ENCODE data around the gene JAK1. TPM values are rescaled to one million over a fixed set of nuclear protein-coding genes. Genes with fewer than 3 reads are reported as not detected.
A peak's percentile ranks its signal among the peaks of the same experiment; 100 is the strongest.

JAK1 gene
- total RNA-seq, 4 donors from 2014 or later = 121 to 241 (median 165) TPM

GRCh38 chr1:64861611-64862010 lies 104.7 kb downstream of the JAK1 start:
- Histone ChIP-seq H3K36me3 (peaks cover 0 to 67% of the 10 kb centered on the region in 2 donors), H3K27me3 (no peaks in the 10 kb centered on the region), H3K27ac (no peak overlapping the region), H3K9me3 (no peaks in the 10 kb centered on the region), H3K4me3 (no peak overlapping the region), H3K4me1 (peaks cover 10 to 13% of the 10 kb centered on the region in 2 donors)
- TF ChIP-seq POLR2A (IDR thresholded peaks at IDR 0.05) (no peak), CTCF (IDR thresholded peaks at IDR 0.05 in 4 of 5, conservative IDR thresholded peaks at IDR 0.05 in 1 of 5) (peak; percentile 9 to 39 (median 11))
- intact Hi-C loops (cut with DNase I; ENCODE audit: low total_unique reads) = loop anchor here (5.0 kb wide), 1 partner anchor 106 kb away; the partner anchor contains the start of gene JAK1
- peak; percentile 37 to 65 for ATAC-seq
- DNase-seq = no peak
- in situ Hi-C loops (cut with MboI; ENCODE audit: low sequenced_read_pairs in 4 of 4) = loop anchor here (10.0 to 25.0 kb wide), 6 partner anchors 103 to 551 kb away; partner anchors contain the start of genes JAK1 (in 1 of the 4), LEPR (in 1 of the 4) and LEPROT (in 1 of the 4)

GRCh38 chr1:64857347-64857746 lies 109.0 kb downstream of the JAK1 start:
- no peak overlapping the region for H3K4me3 ChIP-seq
- in situ Hi-C loops (cut with MboI; ENCODE audit: low sequenced_read_pairs in 4 of 4) = loop anchor here (25.0 kb wide), 4 partner anchors 180 to 555 kb away; partner anchors contain the start of genes LEPR (in 1 of the 4) and LEPROT (in 1 of the 4)

GRCh38 chr1:64856553-64856952 lies 109.8 kb downstream of the JAK1 start:
- Histone ChIP-seq H3K4me3 (no peak overlapping the region), H3K9me3 (no peaks in the 10 kb centered on the region), H3K36me3 (peaks cover 0 to 74% of the 10 kb centered on the region in 2 donors), H3K27ac (peak overlapping the region; percentile 53 to 64 (median 58)), H3K27me3 (no peaks in the 10 kb centered on the region), H3K4me1 (peaks cover 7 to 9% of the 10 kb centered on the region in 2 donors)
- TF ChIP-seq CTCF (IDR thresholded peaks at IDR 0.05 in 4 of 5, conservative IDR thresholded peaks at IDR 0.05 in 1 of 5) = no peak
- TF ChIP-seq POLR2A (IDR thresholded peaks at IDR 0.05) = no peak
- DNase-seq (peak; percentile 79 to 90), ATAC-seq (peak; percentile 85 to 96)
- intact Hi-C loops (cut with DNase I; ENCODE audit: low total_unique reads) = loop anchor here (5.0 kb wide), 1 partner anchor 211 kb away; no protein-coding TSS in a partner anchor
- in situ Hi-C loops (cut with MboI; ENCODE audit: low sequenced_read_pairs in 4 of 4) = loop anchor here (25.0 kb wide), 4 partner anchors 181 to 556 kb away; partner anchors contain the start of genes LEPR (in 1 of the 4) and LEPROT (in 1 of the 4)

More at GRCh38 chr1:64857347-64857746, 109.0 kb downstream of the JAK1 start:
- ATAC-seq = no peak
- no peaks in the 10 kb centered on the region for H3K27me3 ChIP-seq
- H3K9me3 ChIP-seq = no peaks in the 10 kb centered on the region
- peak overlapping the region; percentile 53 to 64 (median 58) for H3K27ac ChIP-seq
- peaks cover 7 to 9% of the 10 kb centered on the region in 2 donors for H3K4me1 ChIP-seq
- TF ChIP-seq CTCF (IDR thresholded peaks at IDR 0.05 in 4 of 5, conservative IDR thresholded peaks at IDR 0.05 in 1 of 5) (no peak), POLR2A (IDR thresholded peaks at IDR 0.05) (no peak)
- no peak for DNase-seq
- peaks cover 0 to 74% of the 10 kb centered on the region in 2 donors for H3K36me3 ChIP-seq
- intact Hi-C loops (cut with DNase I; ENCODE audit: low total_unique reads) = loop anchor here (5.0 kb wide), 1 partner anchor 210 kb away; no protein-coding TSS in a partner anchor

GRCh38 chr1:64855557-64855956 lies 110.8 kb downstream of the JAK1 start:
- no peak overlapping the region for H3K27ac ChIP-seq
- no peak overlapping the region for H3K4me3 ChIP-seq
- ATAC-seq (no peak), DNase-seq (no peak)
- no peaks in the 10 kb centered on the region for H3K27me3 ChIP-seq
- H3K9me3 ChIP-seq = no peaks in the 10 kb centered on the region
- TF ChIP-seq POLR2A (IDR thresholded peaks at IDR 0.05) (no peak), CTCF (IDR thresholded peaks at IDR 0.05 in 4 of 5, conservative IDR thresholded peaks at IDR 0.05 in 1 of 5) (no peak)
- in situ Hi-C loops (cut with MboI; ENCODE audit: low sequenced_read_pairs in 4 of 4) = loop anchor here (25.0 kb wide), 4 partner anchors 182 to 557 kb away; partner anchors contain the start of genes LEPR (in 1 of the 4) and LEPROT (in 1 of the 4)
- peaks cover 0 to 83% of the 10 kb centered on the region in 2 donors for H3K36me3 ChIP-seq
- peaks cover 7 to 9% of the 10 kb centered on the region in 2 donors for H3K4me1 ChIP-seq
- intact Hi-C loops (cut with DNase I; ENCODE audit: low total_unique reads) = loop anchor here (5.0 kb wide), 1 partner anchor 212 kb away; no protein-coding TSS in a partner anchor

Data from gastrocnemius medialis (tissue), 4 donors.